A673 (cell line): ENCODE data around the gene BSPRY. TPM values are rescaled to one million over a fixed set of nuclear protein-coding genes. Genes with fewer than 3 reads are reported as not detected.

ENCODE experiments used
- BruUV-seq: library from RNA; stranded (reverse); fragments of 400-500 nt; replicated peaks from 2 replicates; lab custom pipeline; 2021; lab: Mats Ljungman, UMichigan
- CTCF ChIA-PET: fragments of 300-600 bp; sonication (Branson Sonifier 250); formaldehyde crosslinking; loops from one replicate; lab custom pipeline; 2022; ENCODE audit warnings: antibody characterized with exemption; lab: Charles Lee
- POLR2A ChIA-PET: fragments of 300-600 bp; sonication (Branson Sonifier 250); formaldehyde crosslinking; loops from one replicate; lab custom pipeline; 2022; ENCODE audit warnings: antibody characterized with exemption; ENCODE audit not compliant: low non-redundant PET; lab: Charles Lee
- DNase-seq: peaks from one replicate; pipeline ENCODE4 v3.0.0-alpha.2; 2015; ENCODE audit warnings: low spot score
- H3K27ac ChIP-seq: fragments of 200-600 bp; sonication (generic); 2 replicates; pipeline ENCODE4 v1.5.1; 2016; ENCODE audit warnings: mixed run types, low read depth, mild to moderate bottlenecking, mixed read lengths, antibody characterized with exemption, low read length; ENCODE audit not compliant: poor library complexity, severe bottlenecking
- H3K27me3 ChIP-seq: fragments of 200-600 bp; sonication (generic); replicated peaks from 2 replicates; pipeline ENCODE4 v1.6.1; 2017; ENCODE audit warnings: mixed run types, low read depth, mild to moderate bottlenecking, mixed read lengths, antibody characterized with exemption, low read length; ENCODE audit not compliant: insufficient read depth, poor library complexity
- H3K36me3 ChIP-seq: fragments of 200-600 bp; sonication (generic); 2 replicates; pipeline ENCODE4 v1.6.1; 2016; ENCODE audit warnings: mixed run types, mild to moderate bottlenecking, mixed read lengths, antibody characterized with exemption, low read length; ENCODE audit not compliant: insufficient read depth, poor library complexity, severe bottlenecking
- H3K4me1 ChIP-seq: fragments of 200-600 bp; sonication (generic); 2 replicates; pipeline ENCODE4 v1.6.1; 2017; ENCODE audit warnings: mixed run types, mild to moderate bottlenecking, mixed read lengths, antibody characterized with exemption, low read length; ENCODE audit not compliant: insufficient read depth, poor library complexity, severe bottlenecking
- H3K4me3 ChIP-seq: fragments of 200-600 bp; sonication (generic); 2 replicates; pipeline ENCODE4 v1.5.1; 2016; ENCODE audit warnings: low read depth, mixed run types, mild to moderate bottlenecking, mixed read lengths, low read length; ENCODE audit not compliant: poor library complexity, severe bottlenecking
- H3K9me3 ChIP-seq: fragments of 200-600 bp; sonication (generic); 2 replicates; pipeline ENCODE4 v1.6.1; 2016; ENCODE audit warnings: mixed run types, low read depth, mild to moderate bottlenecking, mixed read lengths, antibody characterized with exemption, low read length; ENCODE audit not compliant: poor library complexity, severe bottlenecking
- EZH2 ChIP-seq: fragments of 200-600 bp; sonication (generic); IDR thresholded peaks from 2 replicates; pipeline ENCODE4 v1.6.1; 2017; ENCODE audit warnings: borderline replicate concordance, low read depth, mild to moderate bottlenecking, mixed read lengths, antibody characterized with exemption, low read length; ENCODE audit not compliant: poor library complexity, severe bottlenecking
- intact Hi-C: fragments of 100-400 bp; cut with micrococcal nuclease; formaldehyde crosslinking; loops from one replicate; pipeline ENCODE4 v1.10.0; 2022; ENCODE audit not compliant: unreplicated experiment
- total RNA-seq: library from RNA; stranded (reverse); gene quantifications from 2 replicates; pipeline ENCODE4 v1.2.3, GENCODE V29; 2021
- TF ChIP-seq, protein P1 (sequence below): fragments of 300-800, 200-600 bp; sonication (generic); conservative IDR thresholded peaks from 2 replicates; pipeline ENCODE4 v1.5.1; 2017; ENCODE audit warnings: low read depth, mild to moderate bottlenecking, antibody characterized with exemption, low read length, moderate library complexity, mixed read lengths

BSPRY gene
- total RNA-seq, 1 experiment from 2014 or later, result not detected

DNA sequence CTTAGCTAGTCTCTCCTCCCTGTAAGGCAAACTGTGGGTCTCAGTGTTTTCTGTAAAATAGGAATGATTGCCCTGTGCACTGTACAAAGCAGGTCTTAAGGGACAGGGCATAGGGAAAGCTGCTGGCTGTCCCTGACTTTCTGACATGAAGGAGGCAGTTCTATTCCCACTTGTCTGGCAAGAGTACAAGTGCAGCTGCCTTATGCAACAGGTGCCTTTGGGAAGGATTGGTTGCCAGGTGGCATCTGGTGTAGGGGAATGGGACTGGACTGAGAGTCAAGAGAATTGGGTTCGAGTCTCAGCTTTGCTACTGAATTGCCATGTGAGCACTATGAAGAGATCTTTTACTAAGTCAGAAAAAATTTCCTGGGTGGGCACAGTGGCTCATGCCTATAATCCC is 10.0 kb downstream of the BSPRY start:
- ChIA-PET POLR2A (no interaction called here), CTCF (no interaction called here)
- no peaks in the 10 kb centered on the region for H3K9me3 ChIP-seq
- no peak overlapping the region for H3K4me3 ChIP-seq
- no peak for DNase-seq
- H3K27me3 ChIP-seq, result peaks cover 7% of the 10 kb centered on the region
- H3K27ac ChIP-seq, result no peak overlapping the region
- no peaks in the 10 kb centered on the region for H3K4me1 ChIP-seq
- intact Hi-C loops, result no loop called here
- H3K36me3 ChIP-seq, result no peaks in the 10 kb centered on the region
- TF ChIP-seq EZH2, result no peak
- TF ChIP-seq, protein P1, sequence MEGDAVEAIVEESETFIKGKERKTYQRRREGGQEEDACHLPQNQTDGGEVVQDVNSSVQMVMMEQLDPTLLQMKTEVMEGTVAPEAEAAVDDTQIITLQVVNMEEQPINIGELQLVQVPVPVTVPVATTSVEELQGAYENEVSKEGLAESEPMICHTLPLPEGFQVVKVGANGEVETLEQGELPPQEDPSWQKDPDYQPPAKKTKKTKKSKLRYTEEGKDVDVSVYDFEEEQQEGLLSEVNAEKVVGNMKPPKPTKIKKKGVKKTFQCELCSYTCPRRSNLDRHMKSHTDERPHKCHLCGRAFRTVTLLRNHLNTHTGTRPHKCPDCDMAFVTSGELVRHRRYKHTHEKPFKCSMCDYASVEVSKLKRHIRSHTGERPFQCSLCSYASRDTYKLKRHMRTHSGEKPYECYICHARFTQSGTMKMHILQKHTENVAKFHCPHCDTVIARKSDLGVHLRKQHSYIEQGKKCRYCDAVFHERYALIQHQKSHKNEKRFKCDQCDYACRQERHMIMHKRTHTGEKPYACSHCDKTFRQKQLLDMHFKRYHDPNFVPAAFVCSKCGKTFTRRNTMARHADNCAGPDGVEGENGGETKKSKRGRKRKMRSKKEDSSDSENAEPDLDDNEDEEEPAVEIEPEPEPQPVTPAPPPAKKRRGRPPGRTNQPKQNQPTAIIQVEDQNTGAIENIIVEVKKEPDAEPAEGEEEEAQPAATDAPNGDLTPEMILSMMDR, result no peak
- no TSS peak for BruUV-seq

DNA sequence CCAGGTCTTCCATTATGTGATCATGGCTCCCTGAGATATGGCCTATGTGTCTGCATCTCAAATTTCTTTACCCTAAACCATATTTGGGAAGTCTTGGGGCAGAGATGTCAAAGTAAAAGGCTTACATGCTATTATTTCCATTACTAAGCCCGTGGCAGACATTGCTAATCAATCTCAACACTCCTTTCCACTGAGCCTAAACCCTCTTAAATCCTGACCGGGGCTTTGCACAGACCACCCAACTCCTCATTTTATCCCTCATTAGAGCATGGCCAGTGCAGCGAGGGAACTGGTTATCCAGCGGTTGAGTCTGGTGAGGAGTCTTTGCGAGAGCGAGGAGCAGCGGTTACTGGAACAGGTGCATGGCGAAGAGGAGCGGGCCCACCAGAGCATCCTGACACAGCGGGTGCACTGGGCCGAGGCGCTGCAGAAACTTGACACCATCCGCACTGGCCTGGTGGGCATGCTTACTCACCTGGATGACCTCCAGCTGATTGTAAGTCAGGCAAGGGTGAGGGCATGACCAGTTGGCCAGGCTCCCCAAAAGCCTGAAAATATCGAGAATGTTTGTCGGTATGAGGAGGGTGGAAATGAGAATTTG is 11.0 kb downstream of the BSPRY start:
- POLR2A ChIA-PET, result no interaction called here

DNA sequence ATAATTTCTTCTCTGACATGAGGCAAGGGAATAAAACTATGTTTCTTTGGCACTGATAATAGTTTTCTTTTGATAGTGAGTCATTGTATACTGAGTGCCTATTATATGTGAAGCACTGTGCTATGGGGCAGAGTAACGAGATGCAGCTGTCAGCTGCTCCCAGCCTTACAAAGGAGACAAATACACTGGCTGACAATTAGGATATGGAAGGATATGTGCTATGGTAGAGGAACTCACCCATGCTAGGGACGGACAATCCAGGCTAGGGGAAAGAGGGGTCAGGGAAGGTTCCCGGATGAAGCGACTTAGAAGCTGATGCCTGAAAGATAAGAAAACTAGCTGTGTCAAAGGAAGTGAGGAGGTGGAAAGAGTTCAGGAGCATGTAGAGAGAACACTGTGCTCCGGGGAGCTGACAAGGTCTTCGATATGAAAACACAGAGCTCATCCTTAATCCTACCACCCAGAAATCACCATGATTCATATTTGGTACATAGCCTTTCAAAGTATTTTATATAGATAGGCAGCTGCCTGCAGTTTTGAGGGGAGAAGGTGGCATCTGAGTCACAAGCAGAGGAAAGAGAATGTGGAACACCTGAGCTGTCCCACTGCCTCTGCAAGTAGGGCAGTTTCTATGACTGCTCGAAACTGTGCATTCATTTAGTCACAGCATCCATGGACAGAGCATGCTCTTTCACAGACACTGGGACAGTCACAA is 12.1 kb downstream of the BSPRY start:
- CTCF ChIA-PET, result no interaction called here
- Histone ChIP-seq H3K27ac (no peak overlapping the region), H3K27me3 (peaks cover 3% of the 10 kb centered on the region), H3K4me1 (no peaks in the 10 kb centered on the region), H3K36me3 (no peaks in the 10 kb centered on the region), H3K4me3 (no peak overlapping the region), H3K9me3 (no peaks in the 10 kb centered on the region)
- intact Hi-C loops, result no loop called here
- BruUV-seq, result no TSS peak
- DNase-seq, result no peak
- POLR2A ChIA-PET, result no interaction called here
- TF ChIP-seq, protein P1, result no peak
- no peak for TF ChIP-seq EZH2

More for the DNA sequence above, 11.0 kb downstream of the BSPRY start:
- H3K36me3 ChIP-seq, result no peaks in the 10 kb centered on the region
- intact Hi-C loops, result no loop called here
- BruUV-seq, result no TSS peak
- TF ChIP-seq EZH2, result no peak
- no peaks in the 10 kb centered on the region for H3K4me1 ChIP-seq
- peaks cover 7% of the 10 kb centered on the region for H3K27me3 ChIP-seq
- CTCF ChIA-PET, result no interaction called here
- H3K27ac ChIP-seq, result no peak overlapping the region
- no peaks in the 10 kb centered on the region for H3K9me3 ChIP-seq
- H3K4me3 ChIP-seq, result no peak overlapping the region
- DNase-seq, result no peak
